RWPE1 (cell line): Measurements from ENCODE around the gene SPTLC3.
A peak's percentile ranks its signal among the peaks of the same experiment; 100 is the strongest.

ENCODE experiments used
- CTCF ChIA-PET: fragments of 350-600 bp; sonication (Branson Sonifier 250); formaldehyde crosslinking; extraction: SDS; loops from one replicate; lab custom pipeline; 2021; lab: Yijun Ruan, JAX
- POLR2A ChIA-PET: fragments of 400-600 bp; formaldehyde crosslinking; extraction: SDS; loops from one replicate; lab custom pipeline; 2020; ENCODE audit warnings: antibody characterized with exemption; ENCODE audit not compliant: low non-redundant PET; lab: Yijun Ruan, JAX
- DNase-seq: peaks from one replicate; pipeline ENCODE4 v3.0.0; 2012; ENCODE audit warnings: low spot score
- H3K27ac ChIP-seq: fragments of 450-650 bp; 2 replicates; pipeline ENCODE4 v1.5.1; 2017
- CTCF ChIP-seq: fragments of 450-650 bp; conservative IDR thresholded peaks from 2 replicates; pipeline ENCODE4 v1.5.1; 2017; ENCODE audit warnings: low read depth, mild to moderate bottlenecking

The SPTLC3 gene

GRCh38 chr20:13054011-13054410, 45.2 kb downstream of the SPTLC3 start:
- no peak for TF ChIP-seq CTCF
- CTCF ChIA-PET = no interaction called here
- H3K27ac ChIP-seq = no peak overlapping the region
- DNase-seq = no peak
- POLR2A ChIA-PET = no interaction called here

- H3K27ac ChIP-seq = no peak overlapping the region
- ChIA-PET POLR2A (no interaction called here), CTCF (no interaction called here)
- no peak for TF ChIP-seq CTCF
- DNase-seq = no peak
These were observed 50.1 kb downstream of the SPTLC3 start for GRCh38 chr20:13058666-13059389.

- H3K27ac ChIP-seq = no peak overlapping the region
- POLR2A ChIA-PET = no interaction called here
- no peak for DNase-seq
- CTCF ChIA-PET = interaction anchor here (0.6 kb wide), 1 partner anchor 51 kb away, joined by 3 read pairs; no protein-coding TSS in a partner anchor
- TF ChIP-seq CTCF = no peak
These were observed 50.8 kb downstream of the SPTLC3 start for GRCh38 chr20:13059398-13060136.

GRCh38 chr20:13060327-13060726, 51.6 kb downstream of the SPTLC3 start:
- TF ChIP-seq CTCF = no peak
- POLR2A ChIA-PET = no interaction called here

GRCh38 chr20:13061381-13061780, 52.6 kb downstream of the SPTLC3 start:
- POLR2A ChIA-PET = no interaction called here
- TF ChIP-seq CTCF = no peak
- DNase-seq = peak; percentile 26
- CTCF ChIA-PET = no interaction called here
- H3K27ac ChIP-seq = no peak overlapping the region

More at GRCh38 chr20:13060327-13060726, 51.6 kb downstream of the SPTLC3 start:
- CTCF ChIA-PET = no interaction called here
- no peak for DNase-seq
- H3K27ac ChIP-seq = no peak overlapping the region

- TF ChIP-seq CTCF = no peak
- ChIA-PET POLR2A (no interaction called here), CTCF (no interaction called here)
- H3K27ac ChIP-seq = no peak overlapping the region
- DNase-seq = no peak
These were observed 54.0 kb downstream of the SPTLC3 start for GRCh38 chr20:13062789-13063188.
